Heart right ventricle (tissue), 16 donors: Measurements from ENCODE around the gene TNS1. TPM values are rescaled to one million over a fixed set of nuclear protein-coding genes. Genes with fewer than 3 reads are reported as not detected.

ENCODE experiments used
- ATAC-seq, 8 donors: fragments of 200-7000 bp; cut with Tn5 transposase; one replicate each; pipeline ENCODE4 v1.9.1; 2020; ENCODE audit warnings: mild to moderate bottlenecking in 8 of 8, moderate library complexity in 8 of 8, moderate number of reproducible peaks in 1 of 8
- DNase-seq, 2 donors: peaks; one replicate each; pipeline ENCODE4 v3.0.0-alpha.2; 2020
- H3K27ac ChIP-seq, 10 donors: fragments of 200-600 bp; sonication (generic) in 2 of 10; one replicate each; pipeline versions ENCODE4 v1.5.0 to v1.8.0; 2020 to 2022; ENCODE audit warnings: mild to moderate bottlenecking in 3 of 10
- H3K27me3 ChIP-seq, 7 donors: fragments of 200-600 bp; one replicate each; pipeline ENCODE4 v1.8.0; 2021 to 2022; ENCODE audit warnings: mild to moderate bottlenecking in 2 of 7
- H3K36me3 ChIP-seq, 9 donors: fragments of 200-600 bp; sonication (generic) in 1 of 9; one replicate each; pipeline versions ENCODE4 v1.5.0 to v1.8.0; 2020 to 2022; ENCODE audit warnings: mild to moderate bottlenecking in 2 of 9
- H3K4me1 ChIP-seq, 9 donors: fragments of 200-600 bp; sonication (generic) in 1 of 9; one replicate each; pipeline versions ENCODE4 v1.5.0 to v1.8.0; 2020 to 2022; ENCODE audit warnings: mild to moderate bottlenecking in 4 of 9
- H3K4me3 ChIP-seq, 10 donors: fragments of 200-600 bp; sonication (generic) in 2 of 10; one replicate each; pipeline versions ENCODE4 v1.5.0 to v1.8.0; 2020 to 2022; ENCODE audit warnings: mild to moderate bottlenecking in 7 of 10, moderate library complexity in 2 of 10
- H3K9me3 ChIP-seq, 11 donors: fragments of 200-600 bp in 10 of 11; sonication (generic) in 2 of 11; one replicate each; pipeline versions ENCODE4 v1.5.0 to v1.8.0; 2013 to 2022; ENCODE audit warnings: mild to moderate bottlenecking in 2 of 11, control low read depth in 1 of 11, moderate library complexity in 1 of 11
- WGBS, 2 donors: extraction: QIAGEN DNeasy Blood & Tissue Kit; methylation state at CpG; one replicate each; pipeline ENCODE4 v1.1.7; 2013; ENCODE audit warnings: inconsistent platforms in 1 of 2; 5-methylcytosine and 5-hydroxymethylcytosine counted together
- intact Hi-C, 10 donors: fragments of 100-400 bp; cut with DNase I; formaldehyde crosslinking; loops; one replicate each; pipeline versions ENCODE4 v1.11.1 to v1.14.2; 2022
- polyA plus RNA-seq, 2 donors: library from polyadenylated mRNA; stranded (reverse); fragments of 200-250 nt; gene quantifications; one replicate each; pipeline ENCODE4 v1.2.3, GENCODE V29; 2013
- total RNA-seq, 10 donors: library from RNA; stranded (reverse); fragmentation: NEBNext Ultra II Directional in 3 of 10; extraction: Animal tissue kit (Norgen Biotek cat#: 25700) in 3 of 10; gene quantifications; one replicate each; pipeline versions ENCODE4 v1.2.1 to v1.2.4, GENCODE V29; 2021 to 2023
- TF ChIP-seq, protein P1 (sequence below), 9 donors: fragments of 200-600 bp; sonication (generic) in 2 of 9; IDR thresholded peaks; one replicate each; pipeline versions ENCODE4 v1.5.0 to v1.8.0; 2021 to 2022; ENCODE audit warnings: antibody characterized with exemption in 9 of 9, mild to moderate bottlenecking in 5 of 9, moderate library complexity in 1 of 9
- donor health status: Arrhythmogenic right ventricular cardiomyopathy.
- donor health status: ischemic (EF 13 %, LVEDD 7.1; RV severe dilation, severe dysfunction).
- donor health status: healthy with polysubstance abuse.
- donor health status: DM: no; HTN: yes; CAD: no.
- donor health status: DM: no; HTN: no; CAD: no.
- donor health status: ischemic (EF 25% LVEDD 6.9; RV normal size, moderate dysfunction).
- donor health status: ischemic (EF 25% LVEDD 5.7; RV mildly dilated, moderate dysfunction).
- donor health status: healthy.
- donor health status: DM: yes; HTN: yes; CAD: no.
- donor health status: Ischemic cardiomyopathy.
- donor health status: ischemic (EF 35%, LVEDD 5.7; RV mildly dilated, moderate dysfunction).
- donor health status: nonischemic (EF 11% LVEDD 7.7; RV severe dilation, severe dysfunction).
- donor health status: DM: yes; HTN: yes; CAD: no.
- donor health status: PGD.
- donor health status: ischemic (EF 29% LVEDD 5.4; RV normal size, mild dysfunction).
- donor health status: nonischemic (EF 23%, LVEDD 6.1; RV moderate dilation, normal function).

The TNS1 gene
- total and polyA plus RNA-seq, 12 donors, result 64.6 to 844 (median 731) TPM

DNA sequence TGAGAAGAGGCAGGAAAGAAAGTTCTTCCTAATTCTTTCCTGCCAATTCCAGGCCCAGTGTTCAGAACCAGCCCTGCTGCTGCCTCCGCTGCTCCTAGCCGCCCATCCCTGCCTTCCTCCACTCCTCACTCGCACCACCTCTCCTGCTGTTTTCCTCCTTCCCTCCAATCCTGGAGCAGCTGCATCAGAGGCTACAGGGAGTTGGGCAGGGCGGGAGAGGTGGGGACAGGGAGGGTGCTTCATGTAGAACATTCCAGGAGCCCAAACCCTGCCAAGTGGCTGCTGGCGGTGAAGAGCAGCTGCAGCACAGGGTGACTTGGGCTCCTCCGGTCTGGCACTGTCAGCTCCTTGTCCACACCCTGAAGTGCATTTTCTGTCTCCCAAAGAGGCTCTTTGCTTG is 176.3 kb downstream of the TNS1 start:
- intact Hi-C loops, result loop anchor here in 1 of 10 donors (10.0 kb wide), 1 partner anchor 48 kb away; no protein-coding TSS in a partner anchor
- WGBS, 2 donors, result 39 to 55% methylated on average over 6 of the region's 6 CpGs
- Histone ChIP-seq H3K27me3 (no peaks in the 10 kb centered on the region), H3K4me1 (peaks cover 55 to 100% (median 87%) of the 10 kb centered on the region in 9 donors), H3K9me3 (no peaks in the 10 kb centered on the region), H3K36me3 (peaks cover 0 to 96% (median 37%) of the 10 kb centered on the region in 9 donors), H3K27ac (peak overlapping the region; percentile 70 to 96 (median 83)), H3K4me3 (no peak overlapping the region)
- TF ChIP-seq, protein P1, sequence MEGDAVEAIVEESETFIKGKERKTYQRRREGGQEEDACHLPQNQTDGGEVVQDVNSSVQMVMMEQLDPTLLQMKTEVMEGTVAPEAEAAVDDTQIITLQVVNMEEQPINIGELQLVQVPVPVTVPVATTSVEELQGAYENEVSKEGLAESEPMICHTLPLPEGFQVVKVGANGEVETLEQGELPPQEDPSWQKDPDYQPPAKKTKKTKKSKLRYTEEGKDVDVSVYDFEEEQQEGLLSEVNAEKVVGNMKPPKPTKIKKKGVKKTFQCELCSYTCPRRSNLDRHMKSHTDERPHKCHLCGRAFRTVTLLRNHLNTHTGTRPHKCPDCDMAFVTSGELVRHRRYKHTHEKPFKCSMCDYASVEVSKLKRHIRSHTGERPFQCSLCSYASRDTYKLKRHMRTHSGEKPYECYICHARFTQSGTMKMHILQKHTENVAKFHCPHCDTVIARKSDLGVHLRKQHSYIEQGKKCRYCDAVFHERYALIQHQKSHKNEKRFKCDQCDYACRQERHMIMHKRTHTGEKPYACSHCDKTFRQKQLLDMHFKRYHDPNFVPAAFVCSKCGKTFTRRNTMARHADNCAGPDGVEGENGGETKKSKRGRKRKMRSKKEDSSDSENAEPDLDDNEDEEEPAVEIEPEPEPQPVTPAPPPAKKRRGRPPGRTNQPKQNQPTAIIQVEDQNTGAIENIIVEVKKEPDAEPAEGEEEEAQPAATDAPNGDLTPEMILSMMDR (IDR thresholded peaks at IDR 0.05), result no peak
- ATAC-seq (peak; percentile 40 to 77 (median 64)), DNase-seq (peak; percentile 71 to 73)

DNA sequence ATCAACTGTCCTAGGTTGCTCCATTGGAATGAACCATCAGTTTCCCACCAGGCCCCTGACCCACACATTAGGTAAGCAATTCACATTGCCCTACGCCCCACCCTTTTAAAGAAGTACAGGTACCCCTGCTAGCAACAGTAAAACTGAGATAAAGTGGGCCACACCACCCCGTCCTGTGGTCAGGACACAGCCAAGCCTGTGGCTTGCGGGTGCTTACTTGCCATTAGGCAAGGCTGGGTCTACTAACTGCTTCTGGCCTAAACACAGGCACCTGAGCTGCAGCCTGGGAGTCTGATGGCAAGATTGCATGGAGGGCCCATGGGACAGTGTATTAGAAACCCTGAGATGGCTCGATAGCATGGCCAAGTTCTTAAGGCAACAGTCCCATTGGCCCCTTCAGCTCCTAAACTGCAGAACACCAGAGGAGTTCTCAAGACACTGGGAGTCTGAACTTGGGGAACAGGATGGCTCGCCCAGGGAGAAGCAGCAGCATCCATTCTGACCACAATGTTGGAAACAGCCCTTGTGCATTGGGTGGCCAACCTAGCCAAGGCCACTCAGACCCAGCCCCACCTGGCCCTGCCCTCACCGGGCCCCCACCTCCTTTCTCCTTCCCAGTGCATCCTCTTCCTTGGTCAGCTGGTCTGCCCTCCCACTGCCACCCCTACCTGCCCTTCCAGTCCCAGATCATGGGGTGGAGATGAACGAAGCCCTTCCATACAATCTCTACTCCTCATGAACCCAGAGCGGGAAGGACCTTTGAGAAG is 177.1 kb downstream of the TNS1 start:
- peak overlapping the region in 9 of 10 donors; percentile 70 to 96 (median 85) for H3K27ac ChIP-seq
- ATAC-seq (no peak), DNase-seq (no peak)
- no peak overlapping the region for H3K4me3 ChIP-seq
- peaks cover 56 to 100% (median 94%) of the 10 kb centered on the region in 9 donors for H3K4me1 ChIP-seq
- H3K27me3 ChIP-seq, result no peaks in the 10 kb centered on the region
- 93 to 94% methylated on average over 8 of the region's 8 CpGs for WGBS, 2 donors
- H3K9me3 ChIP-seq, result no peaks in the 10 kb centered on the region
- intact Hi-C loops, result loop anchor here in 1 of 10 donors (10.0 kb wide), 1 partner anchor 49 kb away; no protein-coding TSS in a partner anchor
- TF ChIP-seq, protein P1 (IDR thresholded peaks at IDR 0.05), result no peak
- peaks cover 0 to 96% (median 37%) of the 10 kb centered on the region in 9 donors for H3K36me3 ChIP-seq

DNA sequence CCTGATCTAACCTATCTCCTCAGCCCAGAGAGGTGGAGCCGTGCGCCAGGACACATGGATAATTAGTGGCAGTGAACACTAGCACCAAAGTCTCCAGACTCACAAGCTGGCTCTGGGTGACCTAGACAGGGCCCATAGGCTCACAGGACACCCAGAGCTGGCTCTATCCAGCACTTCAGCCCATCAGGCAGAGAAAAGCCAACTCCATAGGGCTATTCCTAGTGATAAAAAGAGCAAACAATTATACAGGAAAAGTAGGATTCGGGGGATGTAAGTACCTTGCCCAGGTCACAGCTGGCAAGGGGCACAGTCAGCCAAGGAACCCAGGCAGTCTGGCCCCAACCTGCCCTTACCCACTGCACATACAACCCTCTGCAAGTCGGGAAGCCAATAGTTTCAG is 178.6 kb downstream of the TNS1 start:
- intact Hi-C loops, result loop anchor here in 1 of 10 donors (10.0 kb wide), 1 partner anchor 51 kb away; no protein-coding TSS in a partner anchor
- no peaks in the 10 kb centered on the region for H3K9me3 ChIP-seq
- H3K27me3 ChIP-seq, result no peaks in the 10 kb centered on the region
- DNase-seq (no peak), ATAC-seq (no peak)
- no peak overlapping the region for H3K4me3 ChIP-seq
- H3K36me3 ChIP-seq, result peaks cover 0 to 96% (median 31%) of the 10 kb centered on the region in 9 donors
- WGBS, 2 donors, result 87 to 92% methylated on average over 4 of the region's 4 CpGs
- TF ChIP-seq, protein P1 (IDR thresholded peaks at IDR 0.05), result no peak
- H3K27ac ChIP-seq, result peak overlapping the region in 6 of 10 donors; percentile 71 to 96 (median 86)
- peaks cover 55 to 100% (median 100%) of the 10 kb centered on the region in 9 donors for H3K4me1 ChIP-seq

DNA sequence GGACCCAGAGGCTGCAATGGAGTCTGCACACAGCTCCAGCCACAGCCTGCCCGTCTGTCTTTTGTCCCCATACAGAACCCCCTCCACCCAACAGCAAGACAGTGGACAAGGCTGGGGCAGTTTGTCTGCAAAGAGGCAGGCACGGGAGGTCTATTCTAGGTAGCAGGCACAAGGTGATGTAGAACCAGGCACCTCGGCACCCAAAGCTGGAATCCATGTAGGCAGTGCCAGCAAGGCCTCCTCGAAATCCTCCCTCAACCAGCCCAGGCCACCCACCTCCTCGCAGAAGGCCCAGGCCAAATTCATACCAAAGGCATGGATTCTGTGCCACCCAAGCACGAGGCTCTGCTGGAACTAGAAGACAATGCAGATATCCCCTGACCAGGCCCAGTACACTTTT is 179.2 kb downstream of the TNS1 start:
- DNase-seq (no peak), ATAC-seq (no peak)
- Histone ChIP-seq H3K27me3 (no peaks in the 10 kb centered on the region), H3K4me3 (no peak overlapping the region), H3K4me1 (peaks cover 51 to 100% (median 100%) of the 10 kb centered on the region in 9 donors), H3K36me3 (peaks cover 0 to 96% (median 30%) of the 10 kb centered on the region in 9 donors), H3K9me3 (no peaks in the 10 kb centered on the region), H3K27ac (peak overlapping the region in 7 of 10 donors; percentile 33 to 96 (median 85))
- intact Hi-C loops, result loop anchor here in 1 of 10 donors (10.0 kb wide), 1 partner anchor 51 kb away; no protein-coding TSS in a partner anchor
- WGBS, 2 donors, result 76 to 81% methylated on average over 6 of the region's 6 CpGs
- TF ChIP-seq, protein P1 (IDR thresholded peaks at IDR 0.05), result no peak
